Iris pigment epithelial cell (primary cell): ENCODE results near the gene HIPK3.
A peak's percentile ranks its signal among the peaks of the same experiment; 100 is the strongest.
"Not testable (repeated sequence)": the region's sequence is repeated elsewhere in the genome, so short reads cannot be mapped to it uniquely, and the experiment has no call there.

ENCODE experiments used
- DNase-seq: peaks from one replicate; pipeline ENCODE4 v3.0.0-alpha.2; 2011; ENCODE audit warnings: low read depth

The HIPK3 gene

GRCh38 chr11:33259869-33260268, 2.7 kb downstream of the HIPK3 start:
- no peak for DNase-seq

- DNase-seq: not testable (repeated sequence)
Observed at GRCh38 chr11:33261350-33261749, 4.2 kb downstream of the HIPK3 start.

GRCh38 chr11:33262011-33262645, 4.9 kb downstream of the HIPK3 start:
- peak; percentile 40 for DNase-seq

GRCh38 chr11:33263549-33263948, 6.4 kb downstream of the HIPK3 start:
- peak; percentile 24 for DNase-seq

GRCh38 chr11:33264926-33265325, 7.7 kb downstream of the HIPK3 start:
- no peak for DNase-seq

- DNase-seq: peak; percentile 93
Observed at GRCh38 chr11:33266393-33267215, 9.4 kb downstream of the HIPK3 start.

GRCh38 chr11:33268945-33269540, 11.9 kb downstream of the HIPK3 start:
- peak; percentile 20 for DNase-seq

GRCh38 chr11:33269822-33270221, 12.6 kb downstream of the HIPK3 start:
- DNase-seq: no peak

GRCh38 chr11:33271059-33271458, 13.9 kb downstream of the HIPK3 start:
- no peak for DNase-seq

- DNase-seq: no peak
Observed at GRCh38 chr11:33272338-33273107, 15.3 kb downstream of the HIPK3 start.

- DNase-seq: no peak
Observed at GRCh38 chr11:33273656-33274055, 16.5 kb downstream of the HIPK3 start.

- DNase-seq: no peak
Observed at GRCh38 chr11:33280411-33280810, 23.2 kb downstream of the HIPK3 start.

- DNase-seq: no peak
Observed at GRCh38 chr11:33281758-33282157, 24.6 kb downstream of the HIPK3 start.

GRCh38 chr11:33284818-33285217, 27.6 kb downstream of the HIPK3 start:
- DNase-seq: no peak

- DNase-seq: no peak
Observed at GRCh38 chr11:33290319-33290718, 33.1 kb downstream of the HIPK3 start.

GRCh38 chr11:33291004-33291777, 34.0 kb downstream of the HIPK3 start:
- DNase-seq: no peak

GRCh38 chr11:33292311-33292710, 35.1 kb downstream of the HIPK3 start:
- no peak for DNase-seq

- DNase-seq: no peak
Observed at GRCh38 chr11:33294224-33294623, 37.0 kb downstream of the HIPK3 start.

GRCh38 chr11:33294797-33295196, 37.6 kb downstream of the HIPK3 start:
- DNase-seq: no peak

- no peak for DNase-seq
Observed at GRCh38 chr11:33296695-33297094, 39.5 kb downstream of the HIPK3 start.

- no peak for DNase-seq
Observed at GRCh38 chr11:33303541-33303940, 46.4 kb downstream of the HIPK3 start.

GRCh38 chr11:33306821-33307220, 49.6 kb downstream of the HIPK3 start:
- not testable (repeated sequence) for DNase-seq
